ENCODE results near the gene TMEM158. TPM values are rescaled to one million over a fixed set of nuclear protein-coding genes. Genes with fewer than 3 reads are reported as not detected.

The TMEM158 gene
- total RNA-seq, 1 experiment from 2014 or later: 1.4 TPM

DNA sequence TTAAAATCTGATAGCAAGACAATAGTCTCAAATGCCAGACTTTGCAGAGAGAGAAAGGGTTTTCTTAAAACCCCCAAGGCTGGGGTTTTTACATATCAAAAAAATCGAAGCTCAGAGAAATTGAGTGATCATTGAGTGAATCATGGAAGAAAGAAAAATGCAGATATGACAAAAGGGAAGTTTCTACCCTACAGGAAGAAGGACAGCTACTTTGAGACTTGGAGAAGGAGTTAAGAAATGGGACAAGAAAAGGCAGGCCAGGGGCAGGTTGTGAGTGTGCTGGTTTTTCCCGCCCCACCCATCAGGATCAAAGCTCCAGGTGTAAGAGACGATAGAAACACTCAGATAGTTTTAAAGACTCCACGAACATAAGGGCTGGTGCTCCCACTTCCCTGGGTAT, 18.6 kb downstream of the TMEM158 start:
- no TSS peak for BruUV-seq (replicated peaks)
- H3K9me3 Mint-ChIP-seq (ENCODE audit: unreplicated experiment): no peaks in the 10 kb centered on the region
- peaks cover 19% of the 10 kb centered on the region for H3K4me1 Mint-ChIP-seq (ENCODE audit: insufficient read depth, unreplicated experiment)
- H3K4me3 Mint-ChIP-seq (ENCODE audit: unreplicated experiment): no peak overlapping the region
- ChIA-PET CTCF (interaction anchor here (0.8 to 18.5 kb wide), 3 partner anchors 67 to 166 kb away, joined by 3 to 368 read pairs (median 3); no protein-coding TSS in a partner anchor), POLR2A (interaction anchor here (0.8 to 2.6 kb wide), 7 partner anchors 9 to 153 kb away, joined by 3 to 10 read pairs (median 4); no protein-coding TSS in a partner anchor)
- intact Hi-C loops (cut with micrococcal nuclease): no loop called here
- no peaks in the 10 kb centered on the region for H3K27me3 Mint-ChIP-seq (ENCODE audit: insufficient read depth, unreplicated experiment)
- DNase-seq (ENCODE audit: unreplicated experiment): no peak
- TF ChIP-seq, protein P1, sequence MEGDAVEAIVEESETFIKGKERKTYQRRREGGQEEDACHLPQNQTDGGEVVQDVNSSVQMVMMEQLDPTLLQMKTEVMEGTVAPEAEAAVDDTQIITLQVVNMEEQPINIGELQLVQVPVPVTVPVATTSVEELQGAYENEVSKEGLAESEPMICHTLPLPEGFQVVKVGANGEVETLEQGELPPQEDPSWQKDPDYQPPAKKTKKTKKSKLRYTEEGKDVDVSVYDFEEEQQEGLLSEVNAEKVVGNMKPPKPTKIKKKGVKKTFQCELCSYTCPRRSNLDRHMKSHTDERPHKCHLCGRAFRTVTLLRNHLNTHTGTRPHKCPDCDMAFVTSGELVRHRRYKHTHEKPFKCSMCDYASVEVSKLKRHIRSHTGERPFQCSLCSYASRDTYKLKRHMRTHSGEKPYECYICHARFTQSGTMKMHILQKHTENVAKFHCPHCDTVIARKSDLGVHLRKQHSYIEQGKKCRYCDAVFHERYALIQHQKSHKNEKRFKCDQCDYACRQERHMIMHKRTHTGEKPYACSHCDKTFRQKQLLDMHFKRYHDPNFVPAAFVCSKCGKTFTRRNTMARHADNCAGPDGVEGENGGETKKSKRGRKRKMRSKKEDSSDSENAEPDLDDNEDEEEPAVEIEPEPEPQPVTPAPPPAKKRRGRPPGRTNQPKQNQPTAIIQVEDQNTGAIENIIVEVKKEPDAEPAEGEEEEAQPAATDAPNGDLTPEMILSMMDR (IDR thresholded peaks at IDR 0.05; ENCODE audit: unreplicated experiment): no peak
- no peak overlapping the region for H3K27ac Mint-ChIP-seq (ENCODE audit: low read depth, unreplicated experiment)
- no peaks in the 10 kb centered on the region for H3K36me3 Mint-ChIP-seq (ENCODE audit: insufficient read depth, unreplicated experiment)

DNA sequence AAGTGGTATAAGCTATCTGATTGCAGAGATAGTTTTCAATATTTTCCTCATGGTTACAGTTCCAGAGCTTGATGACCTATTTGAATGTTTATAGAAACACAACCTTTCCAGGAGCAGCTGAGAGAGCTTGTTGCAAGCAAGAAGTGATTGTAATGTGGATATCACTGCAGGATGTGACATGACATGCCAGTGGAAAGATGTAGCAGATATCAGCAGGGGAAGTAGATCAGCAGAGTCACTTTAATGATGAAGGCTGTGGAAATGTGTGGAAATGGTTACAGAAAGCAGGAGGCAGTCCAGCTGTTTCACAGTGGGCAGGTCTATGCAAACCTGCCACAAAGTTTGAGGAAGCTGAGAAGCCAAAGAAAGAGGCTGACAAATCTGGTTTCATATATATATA, 21.0 kb downstream of the TMEM158 start:
- CTCF ChIA-PET: interaction anchor here (1.1 to 18.5 kb wide), 2 partner anchors 164 to 170 kb away, joined by 3 to 368 read pairs; no protein-coding TSS in a partner anchor
- Mint-ChIP-seq H3K27ac (ENCODE audit: low read depth, unreplicated experiment) (peak overlapping the region; percentile 83), H3K36me3 (ENCODE audit: insufficient read depth, unreplicated experiment) (no peaks in the 10 kb centered on the region), H3K9me3 (ENCODE audit: unreplicated experiment) (no peaks in the 10 kb centered on the region), H3K27me3 (ENCODE audit: insufficient read depth, unreplicated experiment) (no peaks in the 10 kb centered on the region), H3K4me1 (ENCODE audit: insufficient read depth, unreplicated experiment) (peaks cover 13% of the 10 kb centered on the region), H3K4me3 (ENCODE audit: unreplicated experiment) (no peak overlapping the region)
- intact Hi-C loops (cut with micrococcal nuclease): no loop called here
- no peak for DNase-seq (ENCODE audit: unreplicated experiment)
- TF ChIP-seq, protein P1 (IDR thresholded peaks at IDR 0.05; ENCODE audit: unreplicated experiment): no peak
- no TSS peak for BruUV-seq (replicated peaks)
- POLR2A ChIA-PET: interaction anchor here (0.6 to 1.5 kb wide), 5 partner anchors 22 to 179 kb away, joined by 3 to 5 read pairs (median 5); no protein-coding TSS in a partner anchor

DNA sequence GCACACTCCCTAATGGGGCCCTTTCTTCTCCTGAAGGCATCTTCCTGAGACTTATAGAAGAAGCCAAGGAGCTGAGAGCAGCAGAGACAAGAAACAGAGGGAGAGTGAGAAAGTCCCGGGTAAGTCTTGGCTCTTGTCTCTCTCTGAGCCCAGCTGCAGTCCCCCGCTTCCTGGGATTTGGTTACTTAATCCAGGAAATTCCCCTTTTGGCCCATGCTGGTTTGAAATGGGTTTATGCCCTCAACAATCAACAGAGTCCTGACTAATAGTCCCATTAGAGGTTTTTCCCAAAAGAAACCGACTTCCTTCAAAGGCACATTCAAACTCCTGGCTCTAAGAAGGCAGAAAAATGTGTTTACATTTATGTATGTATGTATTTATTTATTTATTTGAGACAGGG, 22.0 kb downstream of the TMEM158 start:
- POLR2A ChIA-PET: interaction anchor here (1.1 to 1.5 kb wide), 3 partner anchors 21 to 81 kb away, joined by 5 read pairs; no protein-coding TSS in a partner anchor
- intact Hi-C loops (cut with micrococcal nuclease): loop anchor here (5.0 kb wide), 1 partner anchor 37 kb away; no protein-coding TSS in a partner anchor

More for the DNA sequence above, 22.0 kb downstream of the TMEM158 start:
- Mint-ChIP-seq H3K36me3 (ENCODE audit: insufficient read depth, unreplicated experiment) (no peaks in the 10 kb centered on the region), H3K4me3 (ENCODE audit: unreplicated experiment) (no peak overlapping the region), H3K9me3 (ENCODE audit: unreplicated experiment) (no peaks in the 10 kb centered on the region), H3K27me3 (ENCODE audit: insufficient read depth, unreplicated experiment) (no peaks in the 10 kb centered on the region), H3K4me1 (ENCODE audit: insufficient read depth, unreplicated experiment) (peaks cover 21% of the 10 kb centered on the region), H3K27ac (ENCODE audit: low read depth, unreplicated experiment) (no peak overlapping the region)
- TF ChIP-seq, protein P1 (IDR thresholded peaks at IDR 0.05; ENCODE audit: unreplicated experiment): no peak
- CTCF ChIA-PET: interaction anchor here (0.7 to 18.5 kb wide), 4 partner anchors 20 to 276 kb away, joined by 3 to 368 read pairs (median 4); no protein-coding TSS in a partner anchor
- peak; percentile 69 for DNase-seq (ENCODE audit: unreplicated experiment)
- BruUV-seq (replicated peaks): no TSS peak

Data from MCF 10A (cell line).